HCT116 (cell line): ENCODE measurements around the gene MEGF10. TPM values are rescaled to one million over a fixed set of nuclear protein-coding genes. Genes with fewer than 3 reads are reported as not detected.

Experiments used
- ATAC-seq: fragments of 200-7000 bp; cut with Tn5 transposase; 2 replicates; pipeline ENCODE4 v1.9.1; 2020; ENCODE audit warnings: mild to moderate bottlenecking, moderate library complexity
- BruUV-seq: library from RNA; stranded (reverse); fragments of 400-500 nt; replicated peaks from 2 replicates; lab custom pipeline; 2021; lab: Mats Ljungman, UMichigan
- CTCF ChIA-PET: fragments of 300-600 bp; sonication (Branson Sonifier 250); formaldehyde crosslinking; loops from one replicate; lab custom pipeline; 2021; ENCODE audit warnings: antibody characterized with exemption; lab: Charles Lee
- POLR2A ChIA-PET: fragments of 300-600, 350-600 bp; sonication (Branson Sonifier 250); formaldehyde crosslinking; loops from one replicate; lab custom pipeline; 2021; ENCODE audit warnings: antibody characterized with exemption; lab: Charles Lee
- RAD21 ChIA-PET, 2 experiments: fragments of 300-600 bp; sonication (Branson Sonifier 250); formaldehyde crosslinking; loops; one replicate each; lab custom pipeline; 2023; ENCODE audit warnings: low total read pairs in 2 of 2; ENCODE audit not compliant: uncharacterized antibody in 2 of 2, unreplicated experiment in 2 of 2, low non-redundant PET in 1 of 2; lab: Charles Lee
- DNase-seq: peaks from one replicate; pipeline ENCODE4 v3.0.0-alpha.2; 2010; ENCODE audit warnings: low read depth, low spot score
- H2AFZ ChIP-seq: fragments of 200-600 bp; shearing (Covaris generic), sonication (generic); 2 replicates; pipeline ENCODE4 v1.6.1; 2017; ENCODE audit warnings: low read depth, mixed run types, mixed read lengths, antibody characterized with exemption, low read length; ENCODE audit not compliant: poor library complexity, severe bottlenecking
- H3K27ac ChIP-seq: 2 replicates; pipeline ENCODE4 v1.5.1; 2012; ENCODE audit warnings: low read depth, low read length
- H3K27me3 ChIP-seq: fragments of 200-600 bp; sonication (generic); 2 replicates; pipeline ENCODE4 v1.6.1; 2016; ENCODE audit warnings: mixed run types, low read length, mixed read lengths; ENCODE audit not compliant: insufficient read depth
- H3K36me3 ChIP-seq, 2 experiments: fragments of 200-500 bp in 1 of 2; fragments of 200-600 bp in 1 of 2; sonication (Bioruptor generic) in 1 of 2; sonication (generic) in 1 of 2; 2 replicates each; pipeline versions ENCODE4 v1.5.1 to v1.6.1; 2014 to 2016; ENCODE audit warnings: low read length in 2 of 2, inconsistent platforms in 1 of 2, mixed read lengths in 1 of 2, mixed run types in 1 of 2; ENCODE audit not compliant: insufficient read depth in 2 of 2, control insufficient read depth in 1 of 2
- H3K4me1 ChIP-seq, 2 experiments: fragments of 200-600 bp in 1 of 2; sonication (generic) in 1 of 2; 2 replicates each; pipeline versions ENCODE4 v1.5.1 to v1.6.1; 2012 to 2017; ENCODE audit warnings: low read length in 2 of 2, inconsistent platforms in 1 of 2, mild to moderate bottlenecking in 1 of 2, mixed read lengths in 1 of 2, mixed run types in 1 of 2, moderate library complexity in 1 of 2; ENCODE audit not compliant: insufficient read depth in 2 of 2, control insufficient read depth in 1 of 2
- H3K4me2 ChIP-seq: fragments of 200-600 bp; sonication (generic); 2 replicates; pipeline ENCODE4 v1.6.1; 2017; ENCODE audit warnings: mixed run types, low read length, mixed read lengths
- H3K4me3 ChIP-seq, 2 experiments: fragments of 200-600 bp in 1 of 2; sonication (generic) in 1 of 2; replicated peaks in 1 of 2; 2 replicates each; pipeline ENCODE4 v1.5.1; 2011 to 2016; ENCODE audit warnings: low read length in 2 of 2, control low read depth in 1 of 2, low read depth in 1 of 2, mild to moderate bottlenecking in 1 of 2, mixed read lengths in 1 of 2, mixed run types in 1 of 2
- H3K79me2 ChIP-seq: fragments of 200-600 bp; sonication (generic); 2 replicates; pipeline ENCODE4 v1.6.1; 2017; ENCODE audit warnings: mild to moderate bottlenecking, mixed run types, low read length, moderate library complexity, mixed read lengths; ENCODE audit not compliant: insufficient read depth
- H3K9ac ChIP-seq: fragments of 200-600 bp; sonication (generic); 2 replicates; pipeline ENCODE4 v1.6.1; 2016; ENCODE audit warnings: low read length, mixed read lengths
- H3K9me2 ChIP-seq: fragments of 200-600 bp; sonication (generic), shearing (Covaris generic); 2 replicates; pipeline ENCODE4 v1.6.1; 2017; ENCODE audit warnings: mixed run types, mild to moderate bottlenecking, moderate library complexity; ENCODE audit not compliant: insufficient read depth
- H3K9me3 ChIP-seq, 2 experiments: fragments of 200-500 bp in 1 of 2; fragments of 200-600 bp in 1 of 2; sonication (Bioruptor generic) in 1 of 2; sonication (generic) in 1 of 2; 2 replicates each; pipeline ENCODE4 v1.6.1; 2014 to 2017; ENCODE audit warnings: low read length in 2 of 2, mixed read lengths in 2 of 2, inconsistent platforms in 1 of 2, low read depth in 1 of 2, mild to moderate bottlenecking in 1 of 2, mixed run types in 1 of 2, moderate library complexity in 1 of 2; ENCODE audit not compliant: control insufficient read depth in 1 of 2, insufficient read depth in 1 of 2
- H4K20me1 ChIP-seq: fragments of 200-600 bp; sonication (generic), shearing (Covaris generic); 2 replicates; pipeline ENCODE4 v1.6.1; 2017; ENCODE audit warnings: mixed run types, mild to moderate bottlenecking, moderate library complexity; ENCODE audit not compliant: insufficient read depth
- CBX3 ChIP-seq: IDR thresholded peaks from 2 replicates; pipeline ENCODE4 v1.6.1; 2012; ENCODE audit warnings: low read depth
- EZH2 ChIP-seq: fragments of 200-600 bp; sonication (generic); IDR thresholded peaks from 2 replicates; pipeline ENCODE4 v1.6.1; 2017; ENCODE audit warnings: antibody characterized with exemption, mixed run types
- FOSL1 ChIP-seq: IDR thresholded peaks from 2 replicates; pipeline ENCODE4 v1.6.1; 2012; ENCODE audit warnings: low read depth
- MAX ChIP-seq: IDR thresholded peaks from 2 replicates; pipeline ENCODE4 v1.6.1; 2012
- POLR2A ChIP-seq: IDR thresholded peaks from 2 replicates; pipeline ENCODE4 v1.7.0; 2011; ENCODE audit warnings: borderline replicate concordance; ENCODE audit not compliant: insufficient read depth, insufficient read length; ENCODE audit errors: extremely low read depth
- POLR2AphosphoS5 ChIP-seq: IDR thresholded peaks from 2 replicates; pipeline ENCODE4 v1.6.1; 2011; ENCODE audit warnings: mild to moderate bottlenecking, low read depth, low read length, moderate library complexity
- SP1 ChIP-seq: IDR thresholded peaks from 2 replicates; pipeline ENCODE4 v1.6.1; 2012; ENCODE audit warnings: low read depth
- TCF7L2 ChIP-seq: IDR thresholded peaks from 2 replicates; pipeline ENCODE4 v1.7.0; 2011; ENCODE audit warnings: borderline replicate concordance, inconsistent platforms; ENCODE audit not compliant: insufficient read depth, insufficient read length; ENCODE audit errors: extremely low read depth
- ZFX ChIP-seq: fragments of 450-650 bp; IDR thresholded peaks from 2 replicates; pipeline ENCODE4 v1.6.1; 2017
- intact Hi-C: fragments of 100-400 bp; cut with micrococcal nuclease; formaldehyde crosslinking; loops from 2 replicates; pipeline ENCODE4 v1.10.0; 2022
- total RNA-seq: library from RNA; stranded (reverse); gene quantifications from one replicate; pipeline ENCODE4 v1.2.1, GENCODE V29; 2021; ENCODE audit not compliant: unreplicated experiment
- TF ChIP-seq, protein P1 (sequence below): IDR thresholded peaks from 2 replicates; pipeline ENCODE4 v1.6.1; 2011; ENCODE audit warnings: mild to moderate bottlenecking, low read length, moderate library complexity; ENCODE audit not compliant: insufficient replicate concordance; ENCODE audit errors: extremely low read depth
- TF ChIP-seq, protein P2 (sequence below): IDR thresholded peaks from 2 replicates; pipeline ENCODE4 v1.6.1; 2012; ENCODE audit warnings: low read depth

Gene MEGF10
- total RNA-seq, 1 experiment from 2014 or later = 0.02 TPM

DNA sequence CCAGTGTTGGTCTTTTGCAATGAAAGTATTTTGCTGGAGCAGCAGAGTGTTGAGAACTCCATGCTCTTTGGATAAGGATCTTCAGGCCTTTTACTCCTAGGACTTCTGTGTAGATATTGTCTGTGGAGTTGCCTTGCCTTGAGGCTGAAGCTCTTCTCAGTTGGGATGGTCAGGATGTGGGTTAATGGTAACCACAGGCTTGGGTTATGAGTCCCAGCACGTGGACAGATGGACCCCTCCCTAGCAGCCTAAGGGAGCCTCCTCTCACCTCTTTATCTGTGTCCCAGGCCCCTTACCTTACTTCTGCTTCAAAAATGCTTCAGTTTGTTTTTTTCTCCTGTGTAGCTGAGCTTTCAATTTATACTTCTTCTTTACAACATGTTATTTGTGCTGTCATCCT, 109.9 kb downstream of the MEGF10 start:
- H3K4me3 ChIP-seq = no peak overlapping the region
- no peaks in the 10 kb centered on the region for H3K9me2 ChIP-seq
- RAD21 ChIA-PET = no interaction called here
- H3K79me2 ChIP-seq = no peaks in the 10 kb centered on the region
- TF ChIP-seq, protein P1, sequence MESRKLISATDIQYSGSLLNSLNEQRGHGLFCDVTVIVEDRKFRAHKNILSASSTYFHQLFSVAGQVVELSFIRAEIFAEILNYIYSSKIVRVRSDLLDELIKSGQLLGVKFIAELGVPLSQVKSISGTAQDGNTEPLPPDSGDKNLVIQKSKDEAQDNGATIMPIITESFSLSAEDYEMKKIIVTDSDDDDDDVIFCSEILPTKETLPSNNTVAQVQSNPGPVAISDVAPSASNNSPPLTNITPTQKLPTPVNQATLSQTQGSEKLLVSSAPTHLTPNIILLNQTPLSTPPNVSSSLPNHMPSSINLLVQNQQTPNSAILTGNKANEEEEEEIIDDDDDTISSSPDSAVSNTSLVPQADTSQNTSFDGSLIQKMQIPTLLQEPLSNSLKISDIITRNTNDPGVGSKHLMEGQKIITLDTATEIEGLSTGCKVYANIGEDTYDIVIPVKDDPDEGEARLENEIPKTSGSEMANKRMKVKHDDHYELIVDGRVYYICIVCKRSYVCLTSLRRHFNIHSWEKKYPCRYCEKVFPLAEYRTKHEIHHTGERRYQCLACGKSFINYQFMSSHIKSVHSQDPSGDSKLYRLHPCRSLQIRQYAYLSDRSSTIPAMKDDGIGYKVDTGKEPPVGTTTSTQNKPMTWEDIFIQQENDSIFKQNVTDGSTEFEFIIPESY = no peak
- TF ChIP-seq EZH2 = no peak
- no peak for ATAC-seq
- POLR2A ChIA-PET = no interaction called here
- intact Hi-C loops = no loop called here
- no peak overlapping the region for H3K9ac ChIP-seq
- no peak overlapping the region for H3K4me2 ChIP-seq
- H3K9me3 ChIP-seq = no peaks in the 10 kb centered on the region
- CTCF ChIA-PET = no interaction called here
- BruUV-seq = no TSS peak
- no peaks in the 10 kb centered on the region for H3K36me3 ChIP-seq
- no peak for DNase-seq
- H2AFZ ChIP-seq = no peak overlapping the region
- H4K20me1 ChIP-seq = no peaks in the 10 kb centered on the region
- no peaks in the 10 kb centered on the region for H3K4me1 ChIP-seq
- peaks cover 8% of the 10 kb centered on the region; the same call in 1 of the 2 replicates for H3K27me3 ChIP-seq
- H3K27ac ChIP-seq = no peak overlapping the region

DNA sequence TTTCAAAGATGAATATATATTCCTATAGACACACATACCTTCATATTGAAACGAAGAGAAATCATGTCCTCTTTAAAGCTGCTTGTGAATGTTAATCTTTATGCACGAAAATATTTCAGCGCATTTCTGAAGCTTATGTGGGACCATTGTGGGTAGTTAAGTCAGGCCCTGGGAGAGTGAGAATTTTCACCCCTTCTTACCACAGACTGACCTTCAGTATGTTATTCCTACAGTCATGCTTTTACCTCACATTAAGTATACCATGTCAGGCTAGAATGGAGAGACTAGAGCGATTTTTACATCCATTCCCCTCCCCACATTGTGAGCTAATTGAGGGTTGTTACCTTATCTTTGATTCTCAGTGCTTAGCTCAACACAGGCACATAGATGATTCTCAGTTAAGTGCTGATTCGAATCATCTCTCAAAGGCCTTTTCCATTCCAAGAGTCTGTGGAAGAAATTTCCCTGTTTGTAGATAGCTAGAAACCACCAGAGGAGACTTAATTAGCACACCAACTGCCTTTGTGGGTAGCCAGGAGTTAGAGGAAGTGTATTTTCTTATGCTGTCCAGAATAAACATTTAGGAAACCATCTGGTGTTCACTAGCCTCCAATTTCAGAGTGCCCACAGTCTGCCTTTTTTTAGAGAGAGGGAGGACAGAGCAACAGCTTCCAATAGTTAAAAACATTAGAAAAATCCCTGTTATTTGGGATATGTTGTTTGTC, 110.5 kb downstream of the MEGF10 start:
- H2AFZ ChIP-seq = no peak overlapping the region
- H3K36me3 ChIP-seq = no peaks in the 10 kb centered on the region
- no peak overlapping the region for H3K9ac ChIP-seq
- H3K4me3 ChIP-seq = no peak overlapping the region
- no peaks in the 10 kb centered on the region for H4K20me1 ChIP-seq
- no peaks in the 10 kb centered on the region for H3K9me3 ChIP-seq
- no TSS peak for BruUV-seq
- intact Hi-C loops = no loop called here
- H3K27me3 ChIP-seq = peaks cover 8% of the 10 kb centered on the region; the same call in 1 of the 2 replicates
- H3K27ac ChIP-seq = no peak overlapping the region
- no peaks in the 10 kb centered on the region for H3K4me1 ChIP-seq
- H3K9me2 ChIP-seq = no peaks in the 10 kb centered on the region
- ChIA-PET RAD21 (no interaction called here), POLR2A (no interaction called here), CTCF (no interaction called here)
- DNase-seq (no peak), ATAC-seq (no peak)
- H3K4me2 ChIP-seq = no peak overlapping the region
- H3K79me2 ChIP-seq = no peaks in the 10 kb centered on the region
- TF ChIP-seq FOSL1 (no peak), CBX3 (no peak), TCF7L2 (no peak), SP1 (no peak), ZFX (no peak), EZH2 (no peak), POLR2A (no peak), MAX (no peak), POLR2AphosphoS5 (no peak)
- TF ChIP-seq, protein P1 = no peak
- TF ChIP-seq, protein P2, sequence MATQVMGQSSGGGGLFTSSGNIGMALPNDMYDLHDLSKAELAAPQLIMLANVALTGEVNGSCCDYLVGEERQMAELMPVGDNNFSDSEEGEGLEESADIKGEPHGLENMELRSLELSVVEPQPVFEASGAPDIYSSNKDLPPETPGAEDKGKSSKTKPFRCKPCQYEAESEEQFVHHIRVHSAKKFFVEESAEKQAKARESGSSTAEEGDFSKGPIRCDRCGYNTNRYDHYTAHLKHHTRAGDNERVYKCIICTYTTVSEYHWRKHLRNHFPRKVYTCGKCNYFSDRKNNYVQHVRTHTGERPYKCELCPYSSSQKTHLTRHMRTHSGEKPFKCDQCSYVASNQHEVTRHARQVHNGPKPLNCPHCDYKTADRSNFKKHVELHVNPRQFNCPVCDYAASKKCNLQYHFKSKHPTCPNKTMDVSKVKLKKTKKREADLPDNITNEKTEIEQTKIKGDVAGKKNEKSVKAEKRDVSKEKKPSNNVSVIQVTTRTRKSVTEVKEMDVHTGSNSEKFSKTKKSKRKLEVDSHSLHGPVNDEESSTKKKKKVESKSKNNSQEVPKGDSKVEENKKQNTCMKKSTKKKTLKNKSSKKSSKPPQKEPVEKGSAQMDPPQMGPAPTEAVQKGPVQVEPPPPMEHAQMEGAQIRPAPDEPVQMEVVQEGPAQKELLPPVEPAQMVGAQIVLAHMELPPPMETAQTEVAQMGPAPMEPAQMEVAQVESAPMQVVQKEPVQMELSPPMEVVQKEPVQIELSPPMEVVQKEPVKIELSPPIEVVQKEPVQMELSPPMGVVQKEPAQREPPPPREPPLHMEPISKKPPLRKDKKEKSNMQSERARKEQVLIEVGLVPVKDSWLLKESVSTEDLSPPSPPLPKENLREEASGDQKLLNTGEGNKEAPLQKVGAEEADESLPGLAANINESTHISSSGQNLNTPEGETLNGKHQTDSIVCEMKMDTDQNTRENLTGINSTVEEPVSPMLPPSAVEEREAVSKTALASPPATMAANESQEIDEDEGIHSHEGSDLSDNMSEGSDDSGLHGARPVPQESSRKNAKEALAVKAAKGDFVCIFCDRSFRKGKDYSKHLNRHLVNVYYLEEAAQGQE = no peak
